H1 (cell line): Measurements from ENCODE around the gene PSMC3. TPM values are rescaled to one million over a fixed set of nuclear protein-coding genes. Genes with fewer than 3 reads are reported as not detected.

ENCODE experiments used
- CTCF ChIA-PET: fragments of 300-600 bp; sonication (Branson Sonifier 250); formaldehyde crosslinking; loops from one replicate; lab custom pipeline; 2021; ENCODE audit not compliant: partially characterized antibody; lab: Charles Lee
- POLR2A ChIA-PET: fragments of 300-600 bp; sonication (Branson Sonifier 250); formaldehyde crosslinking; loops from one replicate; lab custom pipeline; 2021; ENCODE audit warnings: inconsistent platforms; ENCODE audit not compliant: partially characterized antibody; lab: Charles Lee
- DNase-seq, 2 experiments: peaks; one replicate each; pipeline versions ENCODE4 v3.0.0 to v3.0.0-alpha.2; 2010 to 2022; ENCODE audit warnings: low spot score in 2 of 2, low read depth in 1 of 2, mixed read lengths in 1 of 2
- FAIRE-seq: peaks from 2 replicates; lab custom pipeline; 2011; peaks lifted over from hg19 to GRCh38; lab: Jason Lieb, UNC
- H2AFZ ChIP-seq: 2 replicates; pipeline ENCODE4 v1.8.1; 2012; ENCODE audit warnings: low read length, inconsistent platforms
- H2AK5ac ChIP-seq: 2 replicates; pipeline ENCODE4 v1.6.1; 2013; ENCODE audit warnings: low read depth, low read length
- H2BK120ac ChIP-seq: replicated peaks from 2 replicates; pipeline ENCODE3; 2013; ENCODE audit warnings: low read depth, low read length, inconsistent platforms
- H2BK12ac ChIP-seq: 2 replicates; pipeline ENCODE4 v1.6.1; 2013; ENCODE audit warnings: low read depth, low read length
- H2BK15ac ChIP-seq: 2 replicates; pipeline ENCODE4 v1.6.1; 2013; ENCODE audit warnings: low read length
- H2BK20ac ChIP-seq: 2 replicates; pipeline ENCODE4 v1.6.1; 2013; ENCODE audit warnings: low read length
- H2BK5ac ChIP-seq: 2 replicates; pipeline ENCODE4 v1.6.1; 2013; ENCODE audit warnings: low read depth, low read length
- H3K14ac ChIP-seq: 2 replicates; pipeline ENCODE4 v1.6.1; 2013; ENCODE audit warnings: inconsistent platforms; ENCODE audit not compliant: insufficient read length
- H3K18ac ChIP-seq: 2 replicates; pipeline ENCODE4 v1.6.1; 2013; ENCODE audit warnings: low read length; ENCODE audit errors: extremely low read depth
- H3K23ac ChIP-seq: 2 replicates; pipeline ENCODE4 v1.6.1; 2013; ENCODE audit warnings: inconsistent platforms; ENCODE audit not compliant: insufficient read length
- H3K23me2 ChIP-seq: 2 replicates; pipeline ENCODE4 v1.6.1; 2013; ENCODE audit warnings: low read depth, low read length
- H3K27ac ChIP-seq: 2 replicates; pipeline ENCODE4 v1.6.1; 2011; ENCODE audit warnings: low read depth, low read length, inconsistent platforms
- H3K27me3 ChIP-seq, 4 experiments: replicated peaks in 1 of 4; 1 replicate in 1 of 4; 2 replicates in 3 of 4; pipeline versions ENCODE4 v1.6.1 to v1.8.1; 2011 to 2013; ENCODE audit warnings: low read length in 3 of 4, mild to moderate bottlenecking in 3 of 4, inconsistent platforms in 2 of 4, mixed read lengths in 2 of 4, moderate library complexity in 1 of 4; ENCODE audit not compliant: control insufficient read depth in 3 of 4, insufficient read depth in 3 of 4; ENCODE audit errors: extremely low read depth in 1 of 4
- H3K36me3 ChIP-seq, 4 experiments: 2 replicates each; pipeline versions ENCODE4 v1.6.1 to v1.8.1; 2011 to 2013; ENCODE audit warnings: mild to moderate bottlenecking in 4 of 4, low read length in 3 of 4, moderate library complexity in 2 of 4, control low read depth in 1 of 4, inconsistent platforms in 1 of 4; ENCODE audit not compliant: insufficient read depth in 4 of 4, control insufficient read depth in 2 of 4
- H3K4ac ChIP-seq: replicated peaks from 2 replicates; pipeline ENCODE3; 2013; ENCODE audit warnings: low read length, low read depth, mixed read lengths, inconsistent platforms; ENCODE audit not compliant: insufficient read length
- H3K4me1 ChIP-seq, 4 experiments: replicated peaks in 1 of 4; 1 replicate in 1 of 4; 2 replicates in 3 of 4; pipeline versions ENCODE4 v1.6.1 to v1.8.1; 2011 to 2013; ENCODE audit warnings: low read length in 3 of 4, inconsistent platforms in 2 of 4, mixed read lengths in 1 of 4; ENCODE audit not compliant: insufficient read depth in 4 of 4, control insufficient read depth in 3 of 4
- H3K4me2 ChIP-seq, 2 experiments: 2 replicates each; pipeline versions ENCODE4 v1.6.1 to v1.8.1; 2011 to 2013; ENCODE audit warnings: low read depth in 2 of 2, low read length in 2 of 2, control low read depth in 1 of 2, inconsistent platforms in 1 of 2, mild to moderate bottlenecking in 1 of 2; ENCODE audit not compliant: insufficient read depth in 1 of 2
- H3K4me3 ChIP-seq, 4 experiments: fragments of 200-600, 300-600 bp in 1 of 4; sonication (generic), shearing (Covaris generic), sonication (Bioruptor Twin) in 1 of 4; 2 replicates each; pipeline versions ENCODE4 v1.5.1 to v1.8.1; 2011 to 2016; ENCODE audit warnings: low read length in 4 of 4, low read depth in 3 of 4, control low read depth in 2 of 4, inconsistent platforms in 2 of 4, mild to moderate bottlenecking in 2 of 4, mixed read lengths in 1 of 4, moderate library complexity in 1 of 4; ENCODE audit not compliant: insufficient read depth in 2 of 4; ENCODE audit errors: extremely low read depth in 1 of 4
- H3K56ac ChIP-seq: replicated peaks from 2 replicates; pipeline ENCODE3; 2013; ENCODE audit warnings: low read depth, mild to moderate bottlenecking, mixed read lengths, low read length, inconsistent platforms; ENCODE audit not compliant: insufficient read length
- H3K79me1 ChIP-seq: 2 replicates; pipeline ENCODE4 v1.6.1; 2013; ENCODE audit warnings: low read depth, low read length, control low read depth
- H3K79me2 ChIP-seq, 2 experiments: 2 replicates each; pipeline versions ENCODE4 v1.6.1 to v1.8.1; 2012 to 2013; ENCODE audit warnings: low read length in 2 of 2, mild to moderate bottlenecking in 2 of 2, inconsistent platforms in 1 of 2; ENCODE audit not compliant: insufficient read depth in 2 of 2, control insufficient read depth in 1 of 2
- H3K9ac ChIP-seq, 4 experiments: replicated peaks in 1 of 4; 1 replicate in 1 of 4; 2 replicates in 3 of 4; pipeline versions ENCODE4 v1.6.1 to v1.8.1; 2011 to 2013; ENCODE audit warnings: low read depth in 3 of 4, low read length in 3 of 4, control low read depth in 2 of 4, mild to moderate bottlenecking in 2 of 4, moderate library complexity in 2 of 4, inconsistent platforms in 1 of 4; ENCODE audit errors: extremely low read depth in 1 of 4
- H3K9me3 ChIP-seq, 2 experiments: 2 replicates each; pipeline versions ENCODE4 v1.6.1 to v1.8.1; 2012 to 2013; ENCODE audit warnings: mild to moderate bottlenecking in 2 of 2, moderate library complexity in 2 of 2, control low read depth in 1 of 2, inconsistent platforms in 1 of 2, low read depth in 1 of 2, low read length in 1 of 2, mixed read lengths in 1 of 2; ENCODE audit not compliant: insufficient read depth in 2 of 2
- H4K20me1 ChIP-seq, 2 experiments: replicated peaks in 1 of 2; 2 replicates each; pipeline versions ENCODE3 to v1.8.1; 2011 to 2013; ENCODE audit warnings: inconsistent platforms in 2 of 2, low read length in 2 of 2, mild to moderate bottlenecking in 1 of 2; ENCODE audit not compliant: insufficient read depth in 2 of 2, control insufficient read depth in 1 of 2
- H4K5ac ChIP-seq: 2 replicates; pipeline ENCODE4 v1.6.1; 2013; ENCODE audit warnings: low read length, low read depth, mixed read lengths, inconsistent platforms; ENCODE audit not compliant: insufficient read length
- H4K8ac ChIP-seq: 2 replicates; pipeline ENCODE4 v1.8.0; 2013; ENCODE audit warnings: mild to moderate bottlenecking, moderate library complexity, low read length, inconsistent platforms; ENCODE audit not compliant: insufficient read depth; ENCODE audit errors: extremely low read depth
- H4K91ac ChIP-seq: replicated peaks from 2 replicates; pipeline ENCODE3; 2013; ENCODE audit warnings: low read length, mixed read lengths, inconsistent platforms; ENCODE audit not compliant: insufficient read length
- PHF8 ChIP-seq: fragments of 200-600 bp; sonication (generic); conservative IDR thresholded peaks from 2 replicates; pipeline ENCODE4 v1.7.1; 2012; ENCODE audit warnings: low read depth, mild to moderate bottlenecking, inconsistent platforms, low read length, moderate library complexity
- SIX5 ChIP-seq: IDR thresholded peaks from 2 replicates; pipeline ENCODE4 v1.6.1; 2011; ENCODE audit warnings: mild to moderate bottlenecking, low read depth, low read length
- TAF1 ChIP-seq: IDR thresholded peaks from 2 replicates; pipeline ENCODE4 v1.6.1; 2011; ENCODE audit warnings: mild to moderate bottlenecking, low read depth, low read length
- WGBS, 2 experiments: shearing (Covaris generic) in 1 of 2; methylation state at CpG; one replicate each; pipeline versions ENCODE4 v1.1.6 to v1.1.7; 2013 to 2015; ENCODE audit warnings: low lambda C conversion rate in 2 of 2, mixed read lengths in 2 of 2, inconsistent platforms in 1 of 2, low coverage in 1 of 2, missing lambda C conversion rate in 1 of 2; ENCODE audit not compliant: insufficient replicate concordance in 2 of 2, insufficient coverage in 1 of 2, insufficient read length in 1 of 2; ENCODE audit errors: extremely low coverage in 1 of 2, missing lambda C conversion rate in 1 of 2; 5-methylcytosine and 5-hydroxymethylcytosine counted together
- polyA plus RNA-seq, 7 experiments: library from polyadenylated mRNA; depleted of rRNA in 3 of 7; stranded (reverse) in 5 of 7; unstranded in 2 of 7; fragments of >200 nt in 5 of 7; fragments of 200-250 nt in 2 of 7; gene quantifications; 1 replicate in 5 of 7; 2 replicates in 1 of 7; 4 replicates in 1 of 7; pipeline versions ENCODE4 v1.2.1 to v1.2.3, GENCODE V29; 2011 to 2013; ENCODE audit warnings: missing spikeins in 2 of 7, mixed read lengths in 2 of 7
- total RNA-seq: library from RNA; stranded (reverse); fragmentation: NEBNext Ultra II Directional; extraction: Animal tissue kit (Norgen Biotek cat#: 25700); gene quantifications from 2 replicates; pipeline ENCODE4 v1.2.1, GENCODE V29; 2021

The PSMC3 gene
- total and polyA plus RNA-seq, 2 of the 8 experiments (the other 6 are each of a cell fraction or from before 2014, with no cell fraction given) = 105 to 160 TPM

- TF ChIP-seq SIX5 = no peak
- TF ChIP-seq TAF1 = no peak
- no peak for TF ChIP-seq PHF8
- Histone ChIP-seq H3K79me2 (no peaks in the 10 kb centered on the region), H2BK20ac (peak overlapping the region; percentile 40; the same call in 1 of the 2 replicates), H3K4me1 (peaks cover 7 to 17% (median 7%) of the 10 kb centered on the region in 4 experiments), H2BK5ac (0 out of 2 replicates have a peak overlapping the region, but pooled peaks have one; percentile 32), H3K23ac (no peak overlapping the region), H3K79me1 (no peaks in the 10 kb centered on the region), H3K4me2 (no peak overlapping the region; a peak in 2 of 4 replicates), H3K23me2 (peaks cover 6% of the 10 kb centered on the region; the same call in 1 of the 2 replicates), H4K5ac (peak overlapping the region; percentile 13), H2BK12ac (no peak overlapping the region; the same call in 1 of the 2 replicates), H2BK120ac (peak overlapping the region; percentile 3), H4K8ac (peak overlapping the region; percentile 29), H3K56ac (no peak overlapping the region), H3K18ac (no peak overlapping the region; the same call in none of the 2 replicates), H4K20me1 (no peaks in the 10 kb centered on the region), H3K36me3 (no peaks in the 10 kb centered on the region), H2BK15ac (0 out of 2 replicates have a peak overlapping the region, but pooled peaks have one; percentile 61), H4K91ac (peak overlapping the region; percentile 36), H3K9ac (no peak overlapping the region), H3K27me3 (no peaks in the 10 kb centered on the region), H3K4me3 (no peak overlapping the region), H3K27ac (no peak overlapping the region), H2AK5ac (no peak overlapping the region), H3K9me3 (no peaks in the 10 kb centered on the region), H2AFZ (peak overlapping the region; percentile 58; the same call in 1 of the 2 replicates), H3K4ac (peak overlapping the region; percentile 44), H3K14ac (no peak overlapping the region)
- FAIRE-seq = no peak
- ChIA-PET CTCF (interaction anchor here (0.5 to 3.2 kb wide), 7 partner anchors 9 to 595 kb away, joined by 3 to 13 read pairs (median 3); no protein-coding TSS in a partner anchor), POLR2A (interaction anchor here (1.2 to 3.5 kb wide), 3 partner anchors 9 to 14 kb away, joined by 3 to 29 read pairs (median 15); partner anchors contain the start of gene SLC39A13)
- DNase-seq = no peak
- WGBS, 2 experiments = 93% methylated on average over 1 of the region's 1 CpG; no CpG with 5 or more reads in 1 of the 2 experiments
These were observed 27.7 kb downstream of the PSMC3 start for GRCh38 chr11:47398551-47398950.
